ENCODE measurements around the gene PDZD2.
"Not testable (repeated sequence)": the region's sequence is repeated elsewhere in the genome, so short reads cannot be mapped to it uniquely, and the experiment has no call there.

PDZD2 gene

DNA sequence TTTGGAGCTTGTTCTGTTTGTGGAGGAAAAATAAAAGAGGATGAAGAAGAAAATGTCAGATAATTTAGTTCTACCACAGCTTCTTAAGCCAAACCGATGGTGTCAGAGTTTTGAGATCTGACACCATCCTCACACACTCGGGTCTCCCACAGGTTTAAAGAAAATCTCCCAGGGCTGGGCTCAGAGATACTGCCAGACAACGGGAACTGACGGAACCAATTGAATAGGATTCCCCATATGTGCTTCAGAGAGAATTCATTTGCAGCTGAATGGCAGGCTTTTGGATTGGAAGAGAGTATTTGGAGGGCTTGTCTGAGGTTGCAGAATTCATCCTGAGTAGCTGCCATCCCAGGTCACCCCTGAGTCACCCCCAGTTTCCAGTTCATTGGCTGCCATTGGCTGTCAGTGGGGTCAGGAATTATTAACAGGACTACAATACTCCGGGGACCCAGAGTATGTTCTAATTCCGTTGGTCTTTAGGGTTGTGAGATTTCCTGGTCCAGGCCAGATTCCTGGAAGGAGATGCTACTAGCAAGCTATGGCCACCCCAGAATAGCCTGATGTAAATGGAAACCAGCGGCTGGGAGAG lies 131.3 kb downstream of the PDZD2 start:
- DNase-seq (ENCODE audit: low spot score): no peak

DNA sequence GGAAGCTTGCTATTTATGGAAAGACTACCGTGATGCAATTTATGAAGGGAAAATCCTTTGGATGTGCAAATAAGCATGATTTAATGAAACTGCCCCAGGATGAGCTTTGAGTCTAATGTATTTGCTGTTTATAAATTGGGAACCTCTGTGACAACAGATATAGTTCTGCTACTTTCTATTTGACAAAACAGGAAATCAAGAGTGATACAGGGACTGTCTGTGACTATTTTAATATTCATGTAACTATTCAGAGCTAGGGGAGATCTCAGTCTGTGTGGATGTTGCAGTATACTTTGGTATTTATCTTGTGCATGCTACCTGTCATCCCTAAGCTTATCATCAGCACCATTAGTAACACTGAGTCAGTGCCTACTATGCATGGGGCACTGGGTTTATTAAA lies 132.1 kb downstream of the PDZD2 start:
- DNase-seq (ENCODE audit: low spot score): no peak

- no peak for DNase-seq (ENCODE audit: low spot score)
These were observed 132.6 kb downstream of the PDZD2 start for GRCh38 chr5:31771500-31771899.

GRCh38 chr5:31776294-31776693 lies 137.4 kb downstream of the PDZD2 start:
- not testable (repeated sequence) for DNase-seq (ENCODE audit: low spot score)

DNA sequence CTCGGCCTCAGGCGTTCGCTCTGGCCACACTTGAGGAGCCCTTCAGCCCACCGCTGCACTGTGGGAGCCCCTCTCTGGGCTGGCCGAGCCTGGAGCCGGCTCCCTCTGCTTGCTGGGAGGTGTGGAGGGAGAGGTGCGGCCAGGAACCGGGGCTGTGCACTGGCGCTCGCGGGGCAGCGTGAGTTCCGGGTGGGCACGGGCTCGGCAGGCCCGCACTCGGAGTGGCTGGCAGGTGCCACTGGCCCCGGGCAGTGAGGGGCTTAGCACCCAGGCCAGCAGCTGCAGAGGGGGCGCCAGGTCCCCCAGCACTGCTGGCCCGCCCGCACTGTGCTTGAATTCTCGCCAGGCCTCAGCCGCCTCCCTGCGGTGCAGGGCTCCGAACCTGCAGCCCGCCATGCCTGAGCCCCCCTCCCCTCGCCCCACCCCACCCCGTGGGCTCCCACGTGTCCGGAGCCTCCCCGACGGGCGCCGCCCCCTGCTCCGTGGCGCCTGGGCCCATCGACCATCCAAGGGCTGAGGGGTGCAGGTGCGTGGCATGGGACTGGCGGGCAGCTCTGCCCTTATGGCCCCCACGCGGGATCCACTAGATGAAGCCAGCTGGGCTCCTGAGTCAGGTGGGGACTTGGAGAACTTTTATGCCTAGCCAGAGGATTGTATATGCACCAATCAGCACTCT lies 138.2 kb downstream of the PDZD2 start:
- no peak for DNase-seq (ENCODE audit: low spot score)

- peak; percentile 20 for DNase-seq (ENCODE audit: low spot score)
These were observed 142.8 kb downstream of the PDZD2 start for GRCh38 chr5:31781772-31782171.

DNA sequence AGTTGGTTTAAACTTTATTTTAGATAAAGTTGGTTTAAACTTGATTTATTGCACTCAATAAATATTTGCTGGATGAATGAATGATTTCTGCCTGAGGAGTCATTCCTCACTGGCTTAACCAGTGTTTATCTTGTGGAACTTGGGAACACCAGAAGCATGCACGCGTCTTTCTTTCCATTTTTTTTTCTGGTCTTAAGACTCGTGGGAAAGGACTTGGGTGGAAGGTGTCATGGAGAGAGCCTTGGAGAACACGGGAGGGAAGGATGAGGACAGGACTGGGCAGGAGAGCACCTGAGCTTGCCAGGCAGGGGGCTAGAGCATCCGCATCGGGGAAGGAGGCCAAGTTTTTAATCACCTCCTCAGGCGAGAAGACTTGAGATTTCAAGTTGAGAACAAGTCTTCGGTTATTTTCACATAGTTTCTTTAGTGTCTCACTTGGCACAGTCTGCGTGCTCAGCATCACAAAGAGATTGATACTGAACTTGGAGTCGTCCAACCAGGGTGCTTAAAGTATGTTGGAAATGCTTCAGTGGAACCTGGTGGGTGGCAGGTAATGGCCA lies 144.2 kb downstream of the PDZD2 start:
- DNase-seq (ENCODE audit: low spot score): no peak

GRCh38 chr5:31783731-31784130 lies 144.8 kb downstream of the PDZD2 start:
- DNase-seq (ENCODE audit: low spot score): no peak

- DNase-seq (ENCODE audit: low spot score): no peak
These were observed 147.2 kb downstream of the PDZD2 start for GRCh38 chr5:31786090-31786631.

DNA sequence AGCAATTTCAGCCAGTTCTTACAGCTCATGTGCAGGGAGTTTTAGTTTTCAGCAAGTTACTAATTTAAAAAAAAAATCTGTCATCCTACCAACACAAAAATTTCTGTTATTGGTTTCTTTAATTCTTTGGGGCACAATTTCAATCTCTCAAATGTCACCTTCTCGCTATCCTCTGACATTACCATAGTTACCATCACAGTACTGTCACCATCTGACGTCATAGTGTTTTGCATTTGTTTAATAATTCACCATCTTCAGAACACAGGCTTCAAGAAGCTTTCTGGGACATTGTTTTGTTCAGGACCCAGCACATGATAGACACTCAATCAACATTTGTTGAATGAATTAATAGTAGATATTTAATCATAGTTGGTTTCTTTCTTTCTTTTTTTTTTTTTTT lies 155.1 kb downstream of the PDZD2 start:
- DNase-seq (ENCODE audit: low spot score): no peak

DNA sequence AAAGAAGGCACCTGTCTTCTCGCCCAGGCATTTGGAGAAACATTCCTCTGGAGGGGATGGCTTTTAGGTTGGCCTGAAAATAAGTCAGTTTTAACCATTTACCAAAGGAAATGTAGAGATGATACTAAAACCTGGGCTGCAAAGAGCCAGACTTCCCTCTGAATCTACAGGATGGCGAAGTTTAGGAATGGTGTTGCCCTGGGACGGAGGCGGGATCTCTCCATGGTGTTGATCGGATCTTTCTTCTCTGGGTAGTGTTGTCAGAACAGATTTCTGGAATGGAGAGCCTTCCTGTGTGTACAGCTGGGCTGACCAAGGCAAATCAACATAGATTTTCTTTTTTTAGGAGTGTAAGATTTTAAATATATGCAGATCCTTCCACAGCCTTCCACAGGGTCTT lies 159.2 kb downstream of the PDZD2 start:
- no peak for DNase-seq (ENCODE audit: low spot score)

DNA sequence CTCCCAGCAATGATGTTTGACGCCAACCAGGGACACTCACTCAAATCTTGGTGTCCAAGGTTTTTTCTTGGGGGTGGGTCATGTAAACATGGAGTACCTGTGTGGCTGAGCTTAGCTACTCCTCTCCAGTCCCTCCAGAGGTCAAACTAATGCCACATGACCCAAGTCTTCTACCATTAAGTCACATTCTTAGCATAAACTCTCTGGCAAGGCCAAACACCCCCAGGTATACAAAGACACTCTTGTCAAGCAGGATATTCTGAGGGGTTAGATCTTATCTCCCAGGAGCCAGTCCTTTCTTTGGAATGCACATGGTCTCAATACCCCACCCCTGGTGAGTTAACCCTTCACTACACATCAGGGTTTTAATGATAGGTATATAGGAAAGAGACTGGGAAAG lies 161.4 kb downstream of the PDZD2 start:
- no peak for DNase-seq (ENCODE audit: low spot score)

DNA sequence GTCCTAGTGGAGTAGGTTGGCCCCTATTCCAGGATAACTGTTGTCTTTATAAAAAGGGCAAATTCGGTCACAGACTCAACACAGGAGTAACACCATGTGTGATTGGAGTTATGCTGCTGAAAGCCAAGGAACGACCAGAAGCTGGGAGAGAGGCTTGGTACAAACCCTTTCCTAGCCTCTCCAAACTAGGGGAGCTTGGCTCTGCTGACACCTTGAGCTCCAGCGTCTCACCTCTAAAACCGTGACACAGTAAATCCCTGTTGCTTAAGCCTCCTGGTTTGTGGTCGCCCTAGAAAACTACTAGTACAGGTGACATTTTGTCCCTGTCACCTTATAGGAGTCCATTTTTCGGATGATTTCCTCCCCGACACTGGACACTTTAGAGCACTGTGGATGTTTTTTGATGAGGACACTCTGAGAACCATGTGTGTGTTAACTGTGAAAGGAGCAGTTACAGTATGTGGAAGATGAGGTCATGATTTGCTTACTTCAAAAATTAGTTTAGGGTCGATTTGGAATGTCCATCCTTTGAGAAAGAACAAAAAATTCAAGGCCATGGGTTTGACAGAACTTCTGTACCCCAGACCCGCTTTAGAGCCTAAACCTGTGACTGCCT lies 167.0 kb downstream of the PDZD2 start:
- DNase-seq (ENCODE audit: low spot score): no peak

- DNase-seq (ENCODE audit: low spot score): no peak
These were observed 167.6 kb downstream of the PDZD2 start for GRCh38 chr5:31806561-31806960.

- no peak for DNase-seq (ENCODE audit: low spot score)
These were observed 169.0 kb downstream of the PDZD2 start for GRCh38 chr5:31807789-31808540.

GRCh38 chr5:31809050-31809870 lies 170.3 kb downstream of the PDZD2 start:
- DNase-seq (ENCODE audit: low spot score): peak; percentile 75

DNA sequence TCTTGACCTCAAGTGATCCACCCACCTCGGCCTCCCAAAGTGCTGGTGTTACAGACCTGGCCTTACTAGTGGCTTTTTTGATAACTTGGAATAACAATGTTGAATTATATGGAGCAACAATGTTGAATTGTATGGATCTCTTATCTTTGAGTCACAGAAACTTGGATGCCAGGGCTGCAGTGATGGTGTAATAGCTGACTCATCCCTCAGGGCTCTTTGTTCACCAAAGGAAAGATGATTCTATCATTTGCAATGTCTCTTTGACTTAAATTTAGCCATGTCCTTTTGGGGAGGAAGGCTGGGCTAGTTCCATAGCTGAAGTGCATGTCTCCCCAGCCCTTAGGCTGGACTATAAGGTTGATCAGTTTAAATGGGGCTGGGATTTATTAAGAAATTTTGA lies 172.3 kb downstream of the PDZD2 start:
- peak; percentile 65 for DNase-seq (ENCODE audit: low spot score)

DNA sequence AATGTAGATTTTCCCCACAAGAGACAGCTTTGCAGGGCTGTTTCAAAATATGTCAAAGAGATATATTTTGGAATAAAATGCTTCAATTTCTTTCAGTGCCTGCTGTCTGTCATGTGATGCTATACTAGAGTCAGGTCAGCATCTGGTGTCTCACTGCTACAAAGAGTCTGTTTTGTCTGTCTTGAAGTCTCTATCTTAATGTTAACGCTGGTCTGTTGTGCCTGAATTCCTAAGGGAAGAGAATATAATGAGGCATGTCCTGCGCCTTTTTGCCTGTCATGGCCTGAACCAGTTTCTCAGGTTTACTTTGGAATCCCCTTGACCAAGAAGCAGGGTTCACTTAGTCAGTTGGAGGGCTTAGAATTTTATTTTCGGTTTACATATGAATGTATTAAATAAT lies 176.4 kb downstream of the PDZD2 start:
- DNase-seq (ENCODE audit: low spot score): no peak

DNA sequence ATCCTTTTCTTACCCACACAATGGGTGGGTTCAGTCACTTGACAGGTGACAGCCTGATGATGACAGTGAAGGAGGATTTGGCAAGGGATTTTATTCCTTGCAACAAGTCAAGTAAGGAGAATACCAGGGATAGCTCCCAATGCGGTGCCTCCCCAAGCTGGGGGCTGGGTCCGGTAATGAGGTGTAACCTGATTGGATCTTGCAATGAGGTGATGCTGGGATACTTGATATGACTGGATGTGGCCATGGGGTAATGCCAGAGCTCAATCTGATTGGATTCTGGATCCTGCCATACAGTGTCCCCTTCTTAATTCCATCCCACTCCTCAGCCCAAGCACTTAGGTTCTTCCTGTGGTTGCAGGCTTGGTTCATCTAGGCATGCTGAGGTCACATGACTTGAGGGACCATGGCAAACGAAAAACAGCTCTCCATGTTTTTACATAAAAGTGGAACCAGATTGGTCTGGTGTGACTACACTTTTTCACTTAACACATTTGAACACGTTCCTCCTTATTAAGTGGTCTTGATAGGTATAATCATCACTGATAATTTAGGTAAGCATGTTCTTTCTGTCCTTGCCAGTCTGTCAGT lies 181.1 kb downstream of the PDZD2 start:
- DNase-seq (ENCODE audit: low spot score): no peak

GRCh38 chr5:31823472-31823871 lies 184.5 kb downstream of the PDZD2 start:
- no peak for DNase-seq (ENCODE audit: low spot score)

DNA sequence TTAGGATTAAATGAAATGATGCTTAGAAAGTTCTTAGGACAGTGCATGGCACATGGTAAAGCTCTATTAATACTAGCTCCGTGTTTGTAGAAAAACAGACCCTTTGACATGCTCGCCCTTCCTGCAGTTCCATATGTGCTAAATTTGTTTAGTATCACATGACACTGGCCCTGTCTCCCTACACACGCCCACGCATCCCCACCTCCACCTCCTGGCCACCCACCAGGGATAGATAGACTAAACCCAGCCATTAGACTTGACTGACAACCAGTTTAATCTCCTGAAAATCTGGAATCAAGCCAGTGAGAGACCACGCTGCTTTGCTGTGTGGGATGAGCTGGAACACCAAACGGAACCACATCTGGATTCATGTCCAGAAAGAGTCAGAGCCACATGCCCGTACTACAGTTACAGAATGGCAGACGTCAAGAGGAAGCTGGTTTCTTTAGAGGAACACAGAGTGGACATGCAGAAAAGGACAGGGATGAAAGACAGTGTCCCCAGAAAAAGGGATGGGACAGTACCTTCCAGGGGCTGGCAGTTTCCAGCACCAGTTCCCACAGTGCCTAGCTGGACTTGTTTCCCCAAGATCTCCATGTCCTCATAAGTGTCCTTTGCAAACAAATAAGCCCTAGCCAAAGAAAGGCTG lies 186.1 kb downstream of the PDZD2 start:
- no peak for DNase-seq (ENCODE audit: low spot score)

Measured in RKO (cell line).